Vagina (tissue), 2 donors: ENCODE measurements around the gene S100A13.

Experiments
- POLR2A ChIP-seq, 2 donors: fragments of 450-650 bp; IDR thresholded peaks; one replicate each; pipeline ENCODE4 v1.6.1; 2017; ENCODE audit warnings: antibody characterized with exemption in 2 of 2, mild to moderate bottlenecking in 2 of 2, moderate library complexity in 2 of 2
- POLR2AphosphoS5 ChIP-seq, 2 donors: sonication (generic); formaldehyde crosslinking; IDR thresholded peaks; one replicate each; pipeline ENCODE4 v1.9.0; 2017; ENCODE audit warnings: antibody characterized with exemption in 2 of 2, mild to moderate bottlenecking in 2 of 2, low read depth in 1 of 2; ENCODE audit not compliant: insufficient read depth in 1 of 2
- TF ChIP-seq, protein P1 (sequence below), 3 experiments: fragments of 450-650 bp in 2 of 3; fragments of 200-600 bp in 1 of 3; sonication (generic) in 1 of 3; IDR thresholded peaks; one replicate each; pipeline ENCODE4 v1.5.1; 2017 to 2019; ENCODE audit warnings: antibody characterized with exemption in 3 of 3, mild to moderate bottlenecking in 2 of 3, moderate library complexity in 2 of 3

DNA sequence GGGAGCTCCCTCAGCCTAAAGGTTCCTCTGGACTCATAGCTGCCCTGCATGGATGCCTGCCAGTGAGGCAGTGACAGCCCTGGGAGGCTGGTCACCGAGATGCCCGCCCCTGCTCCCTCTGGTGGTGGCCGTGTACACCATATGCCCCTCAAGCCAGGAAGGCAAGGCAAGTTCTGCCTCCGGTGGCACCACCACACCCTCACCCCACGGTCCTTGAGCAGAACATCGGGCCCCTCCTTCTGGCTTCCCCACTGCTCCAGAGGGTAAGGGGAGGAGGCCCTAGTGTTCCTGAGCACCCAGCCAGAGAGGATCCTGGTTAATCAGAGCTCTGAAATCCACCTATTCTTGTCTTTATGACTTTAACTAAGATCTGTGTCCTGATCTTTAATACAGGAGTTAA lies 9.6 kb downstream of the S100A13 start:
- TF ChIP-seq, protein P1, sequence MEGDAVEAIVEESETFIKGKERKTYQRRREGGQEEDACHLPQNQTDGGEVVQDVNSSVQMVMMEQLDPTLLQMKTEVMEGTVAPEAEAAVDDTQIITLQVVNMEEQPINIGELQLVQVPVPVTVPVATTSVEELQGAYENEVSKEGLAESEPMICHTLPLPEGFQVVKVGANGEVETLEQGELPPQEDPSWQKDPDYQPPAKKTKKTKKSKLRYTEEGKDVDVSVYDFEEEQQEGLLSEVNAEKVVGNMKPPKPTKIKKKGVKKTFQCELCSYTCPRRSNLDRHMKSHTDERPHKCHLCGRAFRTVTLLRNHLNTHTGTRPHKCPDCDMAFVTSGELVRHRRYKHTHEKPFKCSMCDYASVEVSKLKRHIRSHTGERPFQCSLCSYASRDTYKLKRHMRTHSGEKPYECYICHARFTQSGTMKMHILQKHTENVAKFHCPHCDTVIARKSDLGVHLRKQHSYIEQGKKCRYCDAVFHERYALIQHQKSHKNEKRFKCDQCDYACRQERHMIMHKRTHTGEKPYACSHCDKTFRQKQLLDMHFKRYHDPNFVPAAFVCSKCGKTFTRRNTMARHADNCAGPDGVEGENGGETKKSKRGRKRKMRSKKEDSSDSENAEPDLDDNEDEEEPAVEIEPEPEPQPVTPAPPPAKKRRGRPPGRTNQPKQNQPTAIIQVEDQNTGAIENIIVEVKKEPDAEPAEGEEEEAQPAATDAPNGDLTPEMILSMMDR (IDR thresholded peaks at IDR 0.05): peak in 1 of 3 experiments; percentile 63
- TF ChIP-seq POLR2AphosphoS5 (IDR thresholded peaks at IDR 0.05; ENCODE audit: insufficient read depth in 1 of 2, low read depth in 1 of 2) (peak in 1 of 2 donors; percentile 41), POLR2A (IDR thresholded peaks at IDR 0.05) (no peak)
